Measurements from ENCODE around the gene FLNB. TPM values are rescaled to one million over a fixed set of nuclear protein-coding genes. Genes with fewer than 3 reads are reported as not detected.
A peak's percentile ranks its signal among the peaks of the same experiment; 100 is the strongest.

FLNB gene
- total and polyA plus RNA-seq, 10 of the 15 experiments (the other 5 are each of a cell fraction or from before 2014, with no cell fraction given): 13.6 to 51.8 (median 26.4) TPM

- H3K27ac ChIP-seq (ENCODE audit: control insufficient read depth, insufficient read depth): 0 out of 2 replicates have a peak overlapping the region, but pooled peaks have one; percentile 20
- intact Hi-C loops (cut with micrococcal nuclease; ENCODE audit: unreplicated experiment) (no loop called here), in situ Hi-C loops (cut with MboI) (no loop called here)
- ChIA-PET RAD21 (ENCODE audit: unreplicated experiment) (interaction anchor here (0.6 to 13.0 kb wide), 12 partner anchors 8 to 199 kb away, joined by 3 to 110 read pairs (median 8); partner anchors contain the start of gene FLNB), CTCF (interaction anchor here (0.6 to 9.5 kb wide), 16 partner anchors 8 to 1097 kb away, joined by 3 to 88 read pairs (median 4); partner anchors contain the start of gene FLNB), POLR2A (interaction anchor here (0.9 to 7.8 kb wide), 6 partner anchors 10 to 109 kb away, joined by 3 to 75 read pairs (median 6); no protein-coding TSS in a partner anchor), SMC1A (ENCODE audit: uncharacterized antibody, unreplicated experiment) (interaction anchor here (0.9 to 4.8 kb wide), 18 partner anchors 7 to 132 kb away, joined by 3 to 45 read pairs (median 8); partner anchors contain the start of gene FLNB)
- no peak overlapping the region for H3K4me3 ChIP-seq
- FAIRE-seq (no peak), DNase-seq (ENCODE audit: low read depth, low spot score) (no peak), ATAC-seq (peak; percentile 25)
- no peaks in the 10 kb centered on the region for H3K9me3 ChIP-seq (replicated peaks; ENCODE audit: control insufficient read depth, insufficient read depth, low read length)
- no peak overlapping the region for H3K9ac ChIP-seq (ENCODE audit: control insufficient read depth, insufficient read depth, low read length)
- H4K20me1 ChIP-seq (ENCODE audit: control insufficient read depth, insufficient read depth): no peaks in the 10 kb centered on the region
- peak; percentile 41; the same call in 1 of the 2 replicates for TF ChIP-seq ZBTB40 (IDR thresholded peaks at IDR 0.05; ENCODE audit: borderline replicate concordance)
- no peak for TF ChIP-seq NFIC (IDR thresholded peaks at IDR 0.05; ENCODE audit: low read depth, low read length)
- BruUV-seq (replicated peaks): no TSS peak
- H3K27me3 ChIP-seq (replicated peaks in 1 of 2; ENCODE audit: control insufficient read depth in 2 of 2, insufficient read depth in 2 of 2, low read length in 1 of 2): no peaks in the 10 kb centered on the region
- WGBS (ENCODE audit: insufficient coverage, insufficient replicate concordance, low lambda C conversion rate, missing lambda C conversion rate): 78% methylated on average over 8 of the region's 8 CpGs
- H3K36me3 ChIP-seq (ENCODE audit: control insufficient read depth in 2 of 2, insufficient read depth in 2 of 2, low read length in 1 of 2): no peaks in the 10 kb centered on the region; a peak in 1 of 4 replicates
- H3K4me2 ChIP-seq (ENCODE audit: control insufficient read depth, insufficient read depth): no peak overlapping the region
- peaks cover 13% of the 10 kb centered on the region for H3K4me1 ChIP-seq (ENCODE audit: control insufficient read depth, insufficient read depth, low read length)
- H3K79me2 ChIP-seq (ENCODE audit: control insufficient read depth, insufficient read depth, low read length): no peaks in the 10 kb centered on the region; the same call in none of the 2 replicates
- H2AFZ ChIP-seq (ENCODE audit: control insufficient read depth, low read depth, low read length): no peak overlapping the region
Observed at GRCh38 chr3:58018892-58019742, 10.9 kb downstream of the FLNB start.

Data from GM12878 (cell line).